Neural cell (in vitro differentiated cells): Measurements from ENCODE around the gene SBK3.

Experiments
- CTCF ChIP-seq: fragments of 450-650 bp; IDR thresholded peaks from 2 replicates; pipeline ENCODE4 v1.5.1; 2014; ENCODE audit warnings: antibody characterized with exemption, mild to moderate bottlenecking, moderate library complexity; ENCODE audit not compliant: poor library complexity, severe bottlenecking
- EZH2 ChIP-seq: fragments of 200-600, 300-800 bp; shearing (Covaris generic), sonication (generic); IDR thresholded peaks from 2 replicates; pipeline ENCODE4 v1.6.1; 2014; ENCODE audit warnings: antibody characterized with exemption, low read length, borderline replicate concordance, mild to moderate bottlenecking; ENCODE audit not compliant: insufficient read depth, poor library complexity, severe bottlenecking
- POLR2AphosphoS5 ChIP-seq: IDR thresholded peaks from 2 replicates; pipeline ENCODE4 v1.6.1; 2012
- SMC3 ChIP-seq: fragments of 450-650 bp; conservative IDR thresholded peaks from 2 replicates; pipeline ENCODE4 v1.6.1; 2014; ENCODE audit warnings: antibody characterized with exemption, mild to moderate bottlenecking, moderate library complexity; ENCODE audit not compliant: poor library complexity

GRCh38 chr19:55526216-55527196, 18.8 kb downstream of the SBK3 start:
- TF ChIP-seq SMC3 = no peak
- TF ChIP-seq EZH2 = no peak
- no peak for TF ChIP-seq CTCF
- TF ChIP-seq POLR2AphosphoS5 = no peak
